GM12801 (cell line): Measurements from ENCODE around the gene ODAM.

Experiments
- TF ChIP-seq, protein P1 (sequence below): IDR thresholded peaks from one replicate; pipeline ENCODE4 v1.5.1; 2011; ENCODE audit warnings: control low read depth; ENCODE audit not compliant: insufficient read length; ENCODE audit errors: extremely low read depth

The ODAM gene

DNA sequence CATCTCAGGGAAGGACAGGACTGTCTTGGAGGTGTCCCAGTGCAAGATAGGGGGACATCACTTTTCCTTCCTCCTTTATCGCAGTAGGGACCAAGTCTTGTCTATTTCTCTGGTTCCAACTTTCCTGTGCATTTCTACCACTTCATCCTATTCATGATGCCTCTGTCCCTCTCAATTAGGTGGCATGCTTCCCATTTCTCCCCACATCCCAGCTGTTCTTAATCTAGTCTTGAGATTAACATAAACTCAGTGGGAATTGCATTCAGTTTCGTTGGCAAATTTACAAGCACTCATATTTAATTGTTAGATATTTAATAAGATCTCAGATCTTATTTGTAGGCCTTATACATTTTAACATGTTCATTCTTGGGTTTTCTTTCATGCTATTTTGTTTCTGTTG is 15.7 kb upstream of the ODAM start:
- TF ChIP-seq, protein P1, sequence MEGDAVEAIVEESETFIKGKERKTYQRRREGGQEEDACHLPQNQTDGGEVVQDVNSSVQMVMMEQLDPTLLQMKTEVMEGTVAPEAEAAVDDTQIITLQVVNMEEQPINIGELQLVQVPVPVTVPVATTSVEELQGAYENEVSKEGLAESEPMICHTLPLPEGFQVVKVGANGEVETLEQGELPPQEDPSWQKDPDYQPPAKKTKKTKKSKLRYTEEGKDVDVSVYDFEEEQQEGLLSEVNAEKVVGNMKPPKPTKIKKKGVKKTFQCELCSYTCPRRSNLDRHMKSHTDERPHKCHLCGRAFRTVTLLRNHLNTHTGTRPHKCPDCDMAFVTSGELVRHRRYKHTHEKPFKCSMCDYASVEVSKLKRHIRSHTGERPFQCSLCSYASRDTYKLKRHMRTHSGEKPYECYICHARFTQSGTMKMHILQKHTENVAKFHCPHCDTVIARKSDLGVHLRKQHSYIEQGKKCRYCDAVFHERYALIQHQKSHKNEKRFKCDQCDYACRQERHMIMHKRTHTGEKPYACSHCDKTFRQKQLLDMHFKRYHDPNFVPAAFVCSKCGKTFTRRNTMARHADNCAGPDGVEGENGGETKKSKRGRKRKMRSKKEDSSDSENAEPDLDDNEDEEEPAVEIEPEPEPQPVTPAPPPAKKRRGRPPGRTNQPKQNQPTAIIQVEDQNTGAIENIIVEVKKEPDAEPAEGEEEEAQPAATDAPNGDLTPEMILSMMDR, result no peak

DNA sequence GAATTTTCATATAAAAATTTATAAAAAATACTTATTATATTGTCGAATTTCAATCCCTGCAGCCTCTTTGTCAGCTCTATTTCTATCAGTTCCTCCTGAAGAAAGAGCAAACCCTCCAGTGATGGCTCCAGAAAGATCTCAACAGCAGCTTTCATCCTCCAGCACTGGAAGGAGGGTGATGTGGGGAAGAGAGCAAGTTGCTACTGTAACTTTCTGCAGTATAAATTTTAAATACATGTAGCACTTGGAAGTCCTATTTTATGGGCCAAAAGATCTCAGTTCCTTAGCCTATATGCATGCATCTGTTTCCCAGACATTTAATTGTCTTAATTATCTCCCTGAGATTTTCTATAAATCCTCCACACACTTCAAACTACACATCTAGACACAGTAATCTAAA is 13.7 kb upstream of the ODAM start:
- TF ChIP-seq, protein P1, result no peak

DNA sequence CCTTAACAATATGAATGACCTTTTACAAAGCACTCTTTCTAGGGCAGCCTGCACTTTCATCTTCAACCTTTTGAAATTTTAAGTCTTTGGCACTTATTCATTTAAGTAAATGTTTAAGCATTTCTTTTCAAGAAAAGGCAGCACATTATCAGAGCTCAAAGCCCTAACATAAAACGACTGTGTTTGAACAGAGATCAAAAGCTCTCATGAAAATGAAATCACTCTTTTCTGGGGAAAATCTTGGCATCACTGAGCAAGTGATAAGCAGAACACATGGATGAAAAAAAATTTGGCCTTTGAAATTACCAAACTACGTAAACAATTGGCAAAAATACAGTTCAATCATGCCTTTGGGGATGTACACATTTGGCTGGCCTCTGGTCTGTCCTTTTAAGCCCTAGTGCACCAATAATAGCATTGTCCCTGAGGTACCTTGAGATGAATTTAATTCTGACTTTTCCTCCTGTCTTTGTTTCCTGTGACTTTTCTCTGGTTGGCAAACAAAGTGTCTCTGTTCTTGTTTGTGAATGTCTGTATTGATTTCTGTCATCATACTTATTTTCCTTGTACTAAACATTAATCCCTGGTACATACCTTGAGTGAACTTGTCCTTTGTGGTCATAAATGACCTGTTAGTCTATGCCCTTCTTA is 12.9 kb upstream of the ODAM start:
- TF ChIP-seq, protein P1, result no peak

DNA sequence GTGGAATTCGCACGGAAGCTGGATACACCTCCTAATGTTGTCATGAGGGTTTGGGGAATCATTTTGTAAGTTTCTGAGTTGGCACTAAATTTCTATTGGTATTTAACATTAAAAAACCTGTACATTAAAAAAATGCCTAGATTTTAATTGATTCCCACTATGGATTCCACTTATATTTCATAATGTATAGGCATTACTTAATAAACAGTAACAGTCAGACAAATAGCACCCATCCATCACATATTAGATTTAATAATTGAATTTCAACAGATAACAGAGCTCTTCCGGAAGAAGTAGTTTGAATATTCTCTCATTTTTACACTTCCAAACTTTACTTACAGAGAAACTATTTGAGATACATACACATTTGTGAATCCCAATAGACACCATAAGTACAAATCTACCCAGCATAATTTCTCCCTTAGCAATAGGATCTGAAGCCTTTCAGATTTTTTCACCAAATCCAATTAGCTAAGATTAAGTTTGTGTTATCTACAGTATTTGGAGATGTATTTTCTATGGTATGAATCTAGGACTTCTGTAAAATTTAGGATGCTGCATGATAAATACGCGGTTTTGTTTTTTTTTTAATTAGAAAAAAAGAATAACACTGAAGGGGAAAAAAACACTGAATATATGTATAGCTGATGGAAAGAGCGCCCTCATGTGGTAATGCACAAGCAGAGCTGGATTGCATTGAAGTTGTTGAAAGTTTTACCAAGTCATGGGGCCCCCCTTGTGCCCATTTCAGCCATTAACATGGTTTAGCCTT is 12.2 kb upstream of the ODAM start:
- TF ChIP-seq, protein P1, result no peak

DNA sequence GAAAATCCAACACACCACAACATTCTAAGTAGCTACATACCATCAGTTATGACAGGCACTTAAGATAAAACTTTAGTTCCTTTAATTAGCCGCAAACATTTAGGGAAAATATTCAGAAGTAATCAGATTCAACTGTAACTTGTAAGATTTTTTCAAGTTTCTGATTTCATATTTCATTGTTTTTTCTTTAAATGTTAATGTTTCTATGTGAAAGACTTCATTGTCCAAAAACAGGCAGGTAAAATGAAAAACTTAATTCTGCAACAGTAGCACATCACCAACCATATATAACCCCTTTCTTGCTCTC is 11.6 kb upstream of the ODAM start:
- TF ChIP-seq, protein P1, result no peak

DNA sequence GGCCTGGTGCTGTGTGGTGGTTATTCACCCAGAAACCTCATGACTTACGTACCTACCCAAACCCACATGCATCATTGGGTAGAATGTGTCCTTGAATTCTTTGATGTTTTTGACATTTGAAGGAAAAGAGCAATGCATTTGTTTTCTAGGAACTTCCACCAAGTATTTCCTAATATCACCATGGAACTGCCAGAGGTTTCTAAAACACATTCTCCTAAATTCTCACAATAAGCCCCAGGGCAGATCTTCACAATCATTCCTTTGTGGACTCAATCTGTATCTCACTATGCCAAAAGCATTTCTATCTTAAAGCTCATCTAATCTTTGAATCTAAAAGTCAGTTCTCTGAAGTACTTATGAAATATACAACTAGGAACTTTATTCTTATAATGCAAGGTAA is 8.3 kb upstream of the ODAM start:
- TF ChIP-seq, protein P1, result no peak

DNA sequence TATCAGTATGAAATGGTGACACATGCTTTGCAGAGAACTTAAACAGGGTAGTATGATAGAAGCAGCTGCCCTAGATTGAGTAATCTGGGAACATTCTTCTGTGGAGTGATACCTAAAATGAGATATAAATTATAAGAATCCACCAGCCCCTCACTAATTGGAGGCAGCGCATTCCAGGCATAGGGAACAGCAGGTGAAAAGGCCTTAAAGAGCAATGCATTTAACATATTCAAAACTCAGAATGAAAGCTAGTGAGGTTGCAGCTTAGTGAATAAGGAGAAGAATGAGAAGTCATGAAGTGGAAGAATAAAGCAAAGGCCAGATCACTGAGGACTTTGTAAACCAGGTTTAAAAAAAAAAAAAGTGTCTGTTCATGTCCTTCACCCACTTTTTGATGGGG is 4.9 kb upstream of the ODAM start:
- TF ChIP-seq, protein P1, result no peak
